ENCODE data around the gene GLIS2.

DNA sequence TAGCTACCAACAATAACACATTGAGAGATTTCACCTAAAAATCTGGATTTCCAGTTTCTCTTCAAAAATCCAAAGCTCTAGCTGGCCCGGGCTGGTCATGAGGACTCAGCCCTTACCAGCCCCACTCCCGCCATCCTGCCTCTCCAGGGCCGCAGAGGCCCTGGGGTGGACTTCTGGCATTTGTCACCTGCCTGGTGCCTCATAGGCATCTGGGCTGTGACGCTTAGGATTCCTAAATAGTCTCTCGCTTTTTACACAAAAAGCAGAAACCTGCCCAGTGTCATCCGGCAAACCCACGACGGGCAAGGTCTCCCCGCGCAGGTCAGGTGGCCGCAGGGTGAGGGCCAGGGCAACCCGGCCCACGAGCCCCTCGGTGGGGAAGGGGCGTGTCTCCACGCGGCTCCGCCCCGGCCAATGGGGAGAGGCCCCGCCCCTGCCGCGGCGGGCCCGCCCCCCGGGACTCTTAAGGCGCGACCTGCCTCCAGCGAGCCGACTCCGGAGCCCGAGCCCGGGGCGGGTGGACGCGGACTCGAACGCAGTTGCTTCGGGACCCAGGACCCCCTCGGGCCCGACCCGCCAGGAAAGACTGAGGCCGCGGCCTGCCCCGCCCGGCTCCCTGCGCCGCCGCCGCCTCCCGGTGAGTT is 55.6 kb downstream of the GLIS2 start, which contains the start of gene VASN:
- TF ChIP-seq POLR2A (IDR thresholded peaks at IDR 0.05; ENCODE audit: low read depth, low read length) = peak; percentile 99
- TF ChIP-seq, protein P1, sequence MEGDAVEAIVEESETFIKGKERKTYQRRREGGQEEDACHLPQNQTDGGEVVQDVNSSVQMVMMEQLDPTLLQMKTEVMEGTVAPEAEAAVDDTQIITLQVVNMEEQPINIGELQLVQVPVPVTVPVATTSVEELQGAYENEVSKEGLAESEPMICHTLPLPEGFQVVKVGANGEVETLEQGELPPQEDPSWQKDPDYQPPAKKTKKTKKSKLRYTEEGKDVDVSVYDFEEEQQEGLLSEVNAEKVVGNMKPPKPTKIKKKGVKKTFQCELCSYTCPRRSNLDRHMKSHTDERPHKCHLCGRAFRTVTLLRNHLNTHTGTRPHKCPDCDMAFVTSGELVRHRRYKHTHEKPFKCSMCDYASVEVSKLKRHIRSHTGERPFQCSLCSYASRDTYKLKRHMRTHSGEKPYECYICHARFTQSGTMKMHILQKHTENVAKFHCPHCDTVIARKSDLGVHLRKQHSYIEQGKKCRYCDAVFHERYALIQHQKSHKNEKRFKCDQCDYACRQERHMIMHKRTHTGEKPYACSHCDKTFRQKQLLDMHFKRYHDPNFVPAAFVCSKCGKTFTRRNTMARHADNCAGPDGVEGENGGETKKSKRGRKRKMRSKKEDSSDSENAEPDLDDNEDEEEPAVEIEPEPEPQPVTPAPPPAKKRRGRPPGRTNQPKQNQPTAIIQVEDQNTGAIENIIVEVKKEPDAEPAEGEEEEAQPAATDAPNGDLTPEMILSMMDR (conservative IDR thresholded peaks at IDR 0.05; ENCODE audit: low read depth, low read length) = no peak
- no peak for TF ChIP-seq RFX5 (IDR thresholded peaks at IDR 0.05; ENCODE audit: low read depth, low read length)
- no peak for TF ChIP-seq MAFK (IDR thresholded peaks at IDR 0.05; ENCODE audit: low read depth, low read length)
- no peak for TF ChIP-seq RCOR1 (IDR thresholded peaks at IDR 0.05; ENCODE audit: insufficient replicate concordance, low read length)
- TF ChIP-seq, protein P2, sequence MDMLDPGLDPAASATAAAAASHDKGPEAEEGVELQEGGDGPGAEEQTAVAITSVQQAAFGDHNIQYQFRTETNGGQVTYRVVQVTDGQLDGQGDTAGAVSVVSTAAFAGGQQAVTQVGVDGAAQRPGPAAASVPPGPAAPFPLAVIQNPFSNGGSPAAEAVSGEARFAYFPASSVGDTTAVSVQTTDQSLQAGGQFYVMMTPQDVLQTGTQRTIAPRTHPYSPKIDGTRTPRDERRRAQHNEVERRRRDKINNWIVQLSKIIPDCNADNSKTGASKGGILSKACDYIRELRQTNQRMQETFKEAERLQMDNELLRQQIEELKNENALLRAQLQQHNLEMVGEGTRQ (IDR thresholded peaks at IDR 0.05; ENCODE audit: low read depth, low read length) = peak; percentile 58
- TF ChIP-seq FOS (IDR thresholded peaks at IDR 0.05; ENCODE audit: low read depth, low read length) = no peak
- no peak for TF ChIP-seq RAD21 (IDR thresholded peaks at IDR 0.05; ENCODE audit: low read length)
- TF ChIP-seq BHLHE40 (IDR thresholded peaks at IDR 0.05; ENCODE audit: low read depth, low read length) = no peak
- TF ChIP-seq, protein P3, sequence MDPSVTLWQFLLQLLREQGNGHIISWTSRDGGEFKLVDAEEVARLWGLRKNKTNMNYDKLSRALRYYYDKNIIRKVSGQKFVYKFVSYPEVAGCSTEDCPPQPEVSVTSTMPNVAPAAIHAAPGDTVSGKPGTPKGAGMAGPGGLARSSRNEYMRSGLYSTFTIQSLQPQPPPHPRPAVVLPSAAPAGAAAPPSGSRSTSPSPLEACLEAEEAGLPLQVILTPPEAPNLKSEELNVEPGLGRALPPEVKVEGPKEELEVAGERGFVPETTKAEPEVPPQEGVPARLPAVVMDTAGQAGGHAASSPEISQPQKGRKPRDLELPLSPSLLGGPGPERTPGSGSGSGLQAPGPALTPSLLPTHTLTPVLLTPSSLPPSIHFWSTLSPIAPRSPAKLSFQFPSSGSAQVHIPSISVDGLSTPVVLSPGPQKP (IDR thresholded peaks at IDR 0.05; ENCODE audit: borderline replicate concordance, low read depth, low read length) = no peak
- TF ChIP-seq CEBPB (IDR thresholded peaks at IDR 0.05; ENCODE audit: low read depth, low read length) = no peak

Measured in IMR-90 (cell line).